HG03469 (cell line): ENCODE measurements around the gene STARD7.
"Not testable (repeated sequence)": the region's sequence is repeated elsewhere in the genome, so short reads cannot be mapped to it uniquely, and the experiment has no call there.

Experiments used
- ATAC-seq: cut with Tn5 transposase; IDR thresholded peaks from one replicate; pipeline ENCODE4 v1.9.1; 2021; ENCODE audit warnings: mild to moderate bottlenecking, moderate library complexity, moderate number of reproducible peaks; ENCODE audit not compliant: unreplicated experiment

Gene STARD7

DNA sequence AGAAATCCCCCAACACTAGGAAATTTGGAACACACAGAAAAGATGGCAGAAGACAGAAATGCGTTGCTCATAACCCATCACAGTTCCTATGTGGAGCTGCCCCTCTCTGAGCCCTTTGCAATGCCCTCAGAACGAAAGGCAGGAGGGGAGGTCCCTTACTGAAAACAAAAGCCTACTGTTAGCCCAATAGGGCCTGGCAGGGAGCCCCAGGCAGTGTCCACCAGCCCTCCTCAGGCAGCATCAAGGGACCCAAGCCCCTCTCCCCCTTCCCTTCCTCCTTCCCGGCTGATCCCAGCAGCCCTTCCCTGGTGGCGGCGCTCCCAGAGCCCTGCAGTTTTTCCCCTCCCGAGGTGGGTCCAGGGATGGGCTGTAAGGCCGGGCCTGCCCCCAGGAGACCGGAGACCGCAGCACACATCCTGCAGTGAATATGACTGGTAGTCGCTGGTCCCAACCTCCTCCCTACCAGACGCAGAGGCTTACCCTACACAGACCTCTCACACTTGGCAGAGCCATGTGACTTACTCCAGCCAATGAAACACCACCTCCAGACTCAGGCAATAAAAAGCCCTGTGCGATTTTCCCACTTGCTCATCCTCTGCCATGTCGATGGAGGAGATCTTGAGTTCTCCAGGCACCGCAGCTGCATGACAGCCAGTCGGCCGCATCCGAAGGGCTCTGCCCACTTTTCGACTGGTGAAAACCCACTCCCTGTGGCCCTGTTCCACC is 44.0 kb downstream of the STARD7 start:
- ATAC-seq = peak; percentile 73

DNA sequence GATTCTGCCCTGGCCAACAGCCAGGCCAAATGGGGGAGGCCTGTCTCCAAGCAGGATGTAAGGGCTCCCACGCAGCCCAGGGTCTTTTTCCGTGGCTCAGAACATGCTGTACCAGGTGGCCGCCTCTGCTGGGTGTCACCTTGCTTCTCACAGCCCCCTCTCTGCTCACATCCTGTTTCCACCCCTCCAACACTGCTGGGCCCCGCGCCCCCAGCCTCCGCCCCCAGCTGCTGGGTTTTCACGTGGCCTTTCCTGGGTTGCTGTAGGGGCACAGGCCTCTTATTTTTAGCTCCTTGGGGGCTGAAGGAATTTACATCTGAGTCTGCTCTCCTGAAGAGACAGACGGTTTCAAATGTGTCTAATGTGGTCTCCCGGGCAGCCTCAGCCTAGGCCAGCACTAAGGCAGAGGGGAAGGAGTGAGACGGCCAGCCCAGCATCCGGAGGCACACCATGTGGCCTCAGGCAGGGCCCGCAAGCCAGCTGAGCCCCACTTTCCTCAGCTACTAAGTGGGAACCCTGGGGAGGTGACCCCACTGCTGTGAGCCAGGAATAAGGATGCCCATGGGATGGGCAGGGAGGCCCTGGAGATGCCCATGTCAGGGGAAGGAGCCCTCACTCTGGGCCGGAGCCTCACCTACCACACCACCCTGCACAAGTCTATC is 44.7 kb downstream of the STARD7 start:
- ATAC-seq = no peak

DNA sequence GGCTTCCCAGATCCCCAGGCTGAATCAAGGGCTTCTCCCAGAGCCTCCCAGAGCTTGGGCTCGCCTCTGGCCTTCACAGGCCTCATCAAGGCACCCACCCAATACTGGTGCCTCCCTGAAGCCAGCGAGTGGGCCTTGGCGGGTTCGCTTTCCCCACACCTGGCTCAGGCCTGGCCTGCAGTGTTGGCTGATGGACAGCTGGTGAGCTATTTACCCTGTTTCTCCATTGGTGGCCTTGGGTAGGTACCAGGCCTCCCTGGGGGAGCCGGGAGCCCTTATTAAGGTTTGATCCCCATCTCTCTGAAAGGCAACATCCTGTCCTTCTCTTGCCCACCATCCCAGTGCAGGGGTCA is 45.2 kb downstream of the STARD7 start:
- no peak for ATAC-seq

DNA sequence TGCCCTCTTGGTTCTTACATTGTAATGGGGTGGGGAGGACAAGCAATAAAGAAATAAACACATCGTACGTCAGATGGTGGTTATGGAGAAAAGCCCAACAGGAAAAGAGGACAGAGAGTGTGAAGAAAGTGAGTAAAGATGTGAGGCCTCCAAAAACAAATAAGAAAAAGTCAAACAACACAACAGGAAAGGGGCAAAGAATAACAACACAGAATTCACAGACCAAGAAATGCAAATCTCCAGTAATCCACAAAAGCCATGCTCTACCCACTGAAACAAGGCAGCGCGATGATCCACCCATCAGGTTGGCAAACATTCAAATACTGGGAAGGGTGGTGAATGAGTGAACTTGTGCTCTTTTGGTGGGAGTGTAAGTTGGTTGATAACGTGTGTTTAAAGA is 46.7 kb downstream of the STARD7 start:
- no peak for ATAC-seq

DNA sequence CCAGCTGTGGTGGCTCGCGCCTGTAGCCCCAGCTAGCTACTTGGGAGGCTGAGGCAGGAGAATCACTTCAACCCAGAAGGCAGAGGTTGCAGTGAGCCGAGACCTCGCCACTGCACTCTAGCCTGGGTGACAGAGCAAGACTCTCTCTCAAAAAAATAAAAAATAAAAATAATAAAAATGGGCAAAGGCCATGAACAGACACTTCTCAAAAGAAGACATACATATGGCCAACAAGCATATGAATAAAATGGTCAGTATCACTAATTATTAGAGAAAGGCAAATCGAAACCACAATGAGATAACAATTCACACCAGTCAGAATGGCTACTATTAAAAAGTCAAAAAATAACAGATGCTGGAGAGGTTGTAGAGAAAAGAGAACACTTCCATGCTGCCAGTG is 48.3 kb downstream of the STARD7 start:
- ATAC-seq = not testable (repeated sequence)

DNA sequence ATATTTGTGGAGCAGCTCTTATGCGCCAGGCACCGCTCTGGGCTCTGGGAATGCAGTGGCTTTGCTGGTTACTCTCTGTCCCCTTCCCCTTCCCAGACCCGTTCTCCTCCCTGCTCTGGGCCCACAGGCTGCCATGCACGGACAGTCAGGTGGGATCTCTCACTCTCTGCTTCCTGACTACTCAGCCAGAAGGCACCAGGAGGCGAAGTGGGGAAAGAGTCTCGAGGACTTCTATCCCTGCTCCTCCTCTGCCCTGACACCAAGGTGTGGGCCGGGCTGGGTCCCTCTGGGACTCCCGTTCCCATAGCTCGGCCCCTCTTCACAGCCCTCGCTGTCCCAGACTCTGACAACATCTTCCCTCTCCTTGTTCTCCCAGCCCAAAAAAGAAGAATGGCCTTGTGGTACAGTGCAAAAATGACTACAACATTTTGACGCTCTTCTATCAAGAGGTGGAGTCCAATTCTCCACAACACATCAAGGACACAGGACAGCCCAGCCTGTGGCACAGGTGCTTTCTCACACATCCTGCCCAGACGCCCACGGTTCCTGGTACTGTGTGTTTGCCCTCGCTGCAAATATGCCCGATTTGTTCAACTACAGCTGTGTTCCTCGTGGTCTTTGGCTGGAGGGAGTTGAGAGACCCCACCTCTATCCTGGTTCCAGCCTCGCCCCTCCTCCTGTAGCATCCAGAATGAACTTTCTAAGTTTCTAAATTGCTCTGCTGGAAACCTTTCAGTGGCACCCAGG is 49.4 kb downstream of the STARD7 start:
- ATAC-seq = no peak

DNA sequence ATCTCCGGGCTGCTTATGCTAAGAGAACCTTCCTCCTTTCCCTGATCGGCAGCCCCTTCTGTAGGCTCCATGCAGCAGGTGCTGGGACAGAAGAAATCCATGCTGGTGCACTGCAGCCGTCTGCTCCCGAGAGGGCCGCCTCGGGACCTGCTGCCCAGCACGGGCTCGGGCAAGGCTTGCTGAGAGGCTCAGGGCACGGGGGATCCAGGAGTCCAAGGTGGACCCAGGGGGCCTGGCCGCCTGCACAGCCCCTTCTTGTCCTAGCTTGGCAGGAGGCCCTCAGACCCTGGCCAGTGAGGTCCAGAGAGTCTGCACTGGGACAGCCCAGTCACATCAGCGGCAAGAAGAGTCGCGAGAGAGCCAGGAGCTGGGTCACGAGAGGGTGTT is 50.1 kb downstream of the STARD7 start:
- ATAC-seq = no peak

DNA sequence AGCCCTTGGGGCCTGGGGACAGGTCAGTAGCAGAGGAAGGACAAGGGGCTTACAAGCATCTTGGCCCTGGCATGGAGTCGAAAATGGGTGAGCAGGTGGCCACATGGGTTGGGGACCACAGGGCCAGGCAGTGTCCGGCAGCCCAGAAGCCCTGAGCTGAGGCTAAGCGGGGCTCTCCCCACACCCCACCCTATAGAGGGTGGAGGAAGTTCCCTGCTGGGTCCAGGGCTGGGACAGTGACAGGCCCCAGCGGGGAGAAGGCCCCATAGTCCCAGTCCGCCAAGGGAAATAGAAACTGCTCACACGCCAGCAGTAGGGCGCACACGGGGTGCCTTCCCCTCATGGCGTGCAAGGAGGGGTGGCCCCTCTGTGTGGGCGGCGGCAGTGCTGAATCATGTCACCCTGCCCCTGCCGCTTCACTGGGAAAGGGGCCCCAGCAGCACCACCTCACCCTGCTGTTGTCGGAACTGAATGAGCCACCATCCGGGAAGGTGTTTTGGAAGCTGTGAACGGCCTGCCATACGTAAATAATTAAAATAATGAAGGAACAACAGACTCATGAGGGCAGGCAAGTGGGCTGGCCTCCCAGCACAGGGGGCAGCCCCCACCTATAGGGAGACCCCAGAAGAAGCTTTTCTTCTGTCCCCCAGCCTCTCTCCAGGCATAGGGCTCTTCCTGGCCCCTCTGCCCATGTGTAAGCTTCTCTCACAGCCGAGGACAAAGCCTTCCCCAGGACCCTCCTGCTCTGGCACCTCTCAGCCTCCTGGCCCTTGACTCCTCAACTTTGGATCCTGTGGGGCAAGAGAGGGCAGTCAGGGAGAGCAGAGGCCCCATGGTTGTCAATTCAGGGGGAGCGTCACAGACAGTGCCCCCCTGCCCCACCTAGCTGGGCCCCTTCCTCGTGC is 50.7 kb downstream of the STARD7 start:
- peak; percentile 39 for ATAC-seq

DNA sequence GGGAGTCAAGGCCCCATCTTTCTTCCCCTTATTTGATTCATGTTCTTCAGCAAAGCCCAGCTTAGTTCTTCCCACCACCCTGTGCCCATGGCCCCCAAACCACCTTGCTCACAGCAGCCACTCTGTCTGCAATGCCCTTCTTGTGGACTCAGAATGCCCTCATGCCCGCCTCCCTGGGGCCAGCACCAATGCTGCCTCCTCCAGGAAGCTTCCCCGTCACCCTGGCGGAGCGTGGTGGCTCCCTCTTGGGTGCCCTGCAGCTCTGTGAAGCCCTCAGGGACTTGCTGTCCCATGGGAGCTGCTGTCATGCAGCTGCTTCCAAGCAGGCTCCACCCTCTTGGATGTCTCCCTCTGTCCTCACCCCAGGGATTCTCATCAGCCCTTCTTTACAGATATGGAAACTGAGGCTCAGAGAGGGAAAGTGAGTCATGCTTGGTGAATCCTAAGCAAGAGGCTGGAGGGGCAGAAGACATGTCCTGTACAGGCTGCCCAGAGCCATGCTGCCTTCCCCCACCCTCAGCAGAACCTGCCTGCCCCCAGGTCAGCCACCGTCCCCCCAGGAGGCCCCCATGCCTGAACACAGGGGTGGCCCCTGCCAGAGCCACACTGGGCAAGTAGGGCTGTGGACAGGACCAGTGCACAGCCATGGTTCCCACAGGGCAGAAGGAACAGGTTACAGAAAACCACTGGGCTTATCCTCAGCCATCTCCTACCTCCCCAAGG is 51.5 kb downstream of the STARD7 start:
- ATAC-seq = no peak

DNA sequence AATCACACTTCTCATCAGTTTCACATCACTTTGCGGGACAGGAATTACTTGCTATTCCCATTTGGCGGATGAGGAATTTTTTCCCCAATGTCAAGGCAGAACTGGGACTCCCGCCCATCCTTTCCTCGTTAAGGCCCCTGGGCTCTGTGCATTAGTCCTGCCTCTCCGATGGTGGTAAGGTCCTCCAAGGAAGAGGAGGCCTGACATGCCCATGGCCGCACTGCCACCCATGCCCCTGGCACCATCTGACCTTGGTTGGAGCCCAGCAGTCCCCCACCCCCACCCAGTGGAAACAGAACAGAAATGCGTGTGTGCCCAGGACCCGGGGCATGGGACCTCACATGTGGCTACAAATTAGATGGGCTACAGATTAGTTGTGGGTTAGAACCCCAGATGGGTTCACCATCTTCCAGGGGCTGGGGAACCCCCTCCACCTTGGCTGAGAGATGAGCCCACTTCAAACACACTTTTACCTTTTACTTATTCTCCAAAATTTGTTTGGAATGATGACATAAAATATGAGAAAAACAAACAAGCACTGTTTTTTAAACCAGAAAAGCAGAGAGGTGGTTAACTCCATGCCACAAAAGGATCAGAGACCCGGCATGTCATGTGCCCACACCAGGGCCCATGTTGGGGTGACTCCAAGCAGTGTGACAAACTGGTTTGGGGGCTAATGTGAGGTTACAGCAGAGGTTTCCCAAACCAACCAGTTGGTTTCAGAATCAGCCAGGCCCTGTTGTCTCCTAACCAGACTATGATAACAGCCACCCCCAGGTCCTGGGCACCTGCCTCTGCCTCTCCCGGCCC is 52.4 kb downstream of the STARD7 start:
- no peak for ATAC-seq

DNA sequence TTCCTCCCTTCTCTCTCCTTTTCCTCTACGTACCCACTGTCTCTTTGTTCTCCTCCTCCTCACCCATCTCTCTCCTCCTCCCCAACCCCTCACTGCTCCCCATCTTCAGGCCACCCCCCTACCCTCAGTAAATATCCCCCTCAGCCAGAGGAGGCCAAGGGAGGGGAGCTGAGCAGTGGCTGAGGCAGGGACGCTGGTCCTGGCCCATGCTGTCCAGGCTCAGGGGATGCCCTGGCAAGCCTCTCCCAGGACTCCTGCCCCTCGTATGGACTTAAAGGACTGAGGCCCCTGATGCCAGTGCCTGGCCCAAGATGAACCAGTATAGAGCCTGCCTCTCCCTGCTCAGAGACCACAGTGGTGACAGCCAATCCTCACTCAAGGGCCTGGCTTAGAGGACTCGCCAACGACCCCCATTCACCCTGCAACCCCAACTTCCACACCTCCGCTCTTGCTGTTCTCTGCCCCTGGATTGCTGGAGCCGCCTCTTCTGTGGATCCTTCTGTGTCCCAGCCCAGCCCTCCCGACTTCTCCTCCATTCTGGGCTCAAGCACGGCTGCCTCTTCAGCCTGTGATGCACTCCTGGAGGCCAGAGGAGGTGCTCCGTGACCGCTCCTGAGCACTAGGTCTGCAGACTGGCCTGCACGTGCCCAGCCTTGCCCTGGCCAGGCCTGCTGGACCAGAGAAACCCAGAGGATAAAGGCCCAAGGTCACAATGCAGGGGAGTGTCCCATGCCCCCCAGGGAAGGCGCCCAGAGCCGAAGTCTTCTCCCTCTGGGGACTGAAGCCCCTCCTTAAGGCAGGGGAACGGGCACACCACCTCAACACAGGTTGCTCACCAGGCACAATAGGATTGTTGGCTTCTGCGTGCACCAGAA is 53.9 kb downstream of the STARD7 start:
- ATAC-seq = no peak

DNA sequence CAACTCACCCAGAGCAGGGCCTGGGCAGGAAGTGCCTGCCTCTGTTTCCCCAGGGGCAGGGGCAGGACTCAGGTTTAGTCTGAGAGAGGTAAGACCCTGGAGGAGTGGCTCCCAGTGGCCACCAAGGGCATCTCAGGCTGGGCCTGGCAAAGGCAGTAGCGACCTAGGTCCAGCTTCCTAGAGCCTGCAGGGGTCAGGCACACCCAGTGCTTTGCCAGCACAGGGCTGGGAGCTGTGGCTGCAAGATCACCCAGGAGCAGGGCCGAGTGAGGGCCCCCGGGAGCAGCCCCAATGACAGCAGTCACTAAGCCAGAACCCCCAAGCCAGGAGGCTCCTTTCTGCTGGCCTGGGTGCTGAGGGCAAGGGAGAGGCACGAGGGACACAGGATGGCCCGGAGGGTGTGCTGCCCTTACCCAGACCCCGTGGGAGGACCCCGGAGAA is 54.6 kb downstream of the STARD7 start:
- no peak for ATAC-seq

DNA sequence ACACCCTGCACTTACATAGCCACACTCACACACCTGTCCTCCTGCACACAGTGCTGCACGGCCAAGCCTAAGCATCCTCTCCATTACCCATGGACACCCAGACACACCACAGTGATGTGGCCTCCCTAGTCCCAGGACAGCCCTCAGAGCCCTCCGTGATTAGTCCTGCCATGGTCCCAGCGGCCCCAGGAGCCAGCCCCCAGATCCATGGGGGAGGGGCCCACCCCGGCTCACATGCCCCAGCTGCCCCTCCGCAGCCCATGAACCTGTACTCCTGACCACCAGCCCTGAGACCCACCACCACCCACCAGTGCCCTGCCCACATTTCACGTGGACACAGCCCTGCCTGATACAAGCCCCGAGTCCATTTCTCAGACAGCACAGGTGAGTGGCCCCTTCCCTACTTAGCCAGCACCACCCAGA is 55.3 kb downstream of the STARD7 start:
- no peak for ATAC-seq

DNA sequence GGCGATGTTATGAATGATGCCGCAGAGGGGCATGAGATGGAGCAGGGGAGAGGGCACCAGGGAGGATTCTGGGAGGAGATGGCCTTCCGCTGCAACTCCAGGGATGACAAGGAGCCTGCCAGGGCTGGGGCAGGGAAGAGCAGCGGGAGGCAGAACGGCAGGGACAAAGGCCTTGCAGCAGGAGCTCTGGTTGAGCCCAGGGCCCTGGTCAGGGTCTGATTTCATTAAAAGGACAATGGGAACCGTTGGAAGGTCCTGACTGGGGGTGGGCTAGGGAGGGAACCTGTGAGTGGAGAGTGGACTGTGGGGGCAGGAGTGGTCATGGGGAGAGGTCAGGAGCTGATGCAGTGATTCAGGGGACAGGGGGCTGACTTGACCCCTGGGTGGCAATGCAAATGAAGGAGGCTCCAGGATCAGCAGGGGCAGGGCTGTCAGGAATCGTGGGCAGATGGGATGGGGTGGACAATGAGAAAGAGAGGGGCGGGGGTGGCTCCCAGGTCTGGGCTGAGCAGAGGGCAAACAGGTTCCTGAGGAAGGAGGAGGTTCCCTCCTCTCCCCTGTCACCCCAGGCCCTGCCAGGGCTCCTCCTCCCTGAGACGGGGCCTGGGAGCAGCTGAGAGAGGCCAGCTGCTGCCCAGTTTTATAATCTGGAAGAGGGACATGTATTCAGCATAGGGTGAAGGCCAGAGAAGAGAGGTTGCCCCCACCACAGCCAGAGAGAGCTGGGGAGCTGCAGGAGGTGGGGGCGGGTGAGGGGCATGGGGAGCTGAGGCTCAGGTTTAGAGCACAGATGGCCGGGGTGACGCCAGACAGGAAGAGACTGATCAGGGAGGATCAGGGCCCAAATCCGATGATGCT is 56.1 kb downstream of the STARD7 start:
- no peak for ATAC-seq

DNA sequence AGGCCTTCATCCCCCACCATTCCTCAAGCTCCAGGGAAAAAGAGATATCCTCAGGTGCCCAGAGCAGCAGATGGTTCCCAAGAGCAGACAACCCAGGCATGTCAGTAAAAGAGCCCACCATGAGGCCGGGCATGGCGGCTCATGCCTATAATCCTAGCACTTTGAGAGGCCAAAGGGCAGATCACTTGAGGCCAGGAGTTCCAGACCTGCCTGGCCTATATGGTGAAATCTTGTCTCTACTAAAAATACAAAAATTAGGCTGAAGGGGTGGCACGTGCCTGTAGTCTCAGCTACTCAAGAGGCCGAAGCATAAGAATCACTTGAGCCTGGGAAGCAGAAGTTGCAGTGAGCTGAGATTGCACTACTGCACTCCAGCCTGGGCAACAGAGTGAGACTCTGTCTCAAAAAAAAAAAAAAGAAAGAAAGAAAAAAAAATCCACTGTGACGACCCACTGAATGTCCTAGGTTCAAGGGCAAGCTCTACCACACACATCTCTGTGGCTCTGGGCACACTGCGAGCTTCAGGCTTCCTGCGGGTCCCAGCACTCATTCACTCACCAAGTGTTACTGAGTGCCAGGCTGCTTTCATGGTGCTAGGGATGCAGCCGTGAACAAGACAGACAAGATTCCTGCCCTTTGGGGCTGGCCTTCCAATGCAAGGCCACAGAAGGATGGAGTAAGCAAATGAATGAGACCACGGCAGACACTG is 56.9 kb downstream of the STARD7 start:
- no peak for ATAC-seq

DNA sequence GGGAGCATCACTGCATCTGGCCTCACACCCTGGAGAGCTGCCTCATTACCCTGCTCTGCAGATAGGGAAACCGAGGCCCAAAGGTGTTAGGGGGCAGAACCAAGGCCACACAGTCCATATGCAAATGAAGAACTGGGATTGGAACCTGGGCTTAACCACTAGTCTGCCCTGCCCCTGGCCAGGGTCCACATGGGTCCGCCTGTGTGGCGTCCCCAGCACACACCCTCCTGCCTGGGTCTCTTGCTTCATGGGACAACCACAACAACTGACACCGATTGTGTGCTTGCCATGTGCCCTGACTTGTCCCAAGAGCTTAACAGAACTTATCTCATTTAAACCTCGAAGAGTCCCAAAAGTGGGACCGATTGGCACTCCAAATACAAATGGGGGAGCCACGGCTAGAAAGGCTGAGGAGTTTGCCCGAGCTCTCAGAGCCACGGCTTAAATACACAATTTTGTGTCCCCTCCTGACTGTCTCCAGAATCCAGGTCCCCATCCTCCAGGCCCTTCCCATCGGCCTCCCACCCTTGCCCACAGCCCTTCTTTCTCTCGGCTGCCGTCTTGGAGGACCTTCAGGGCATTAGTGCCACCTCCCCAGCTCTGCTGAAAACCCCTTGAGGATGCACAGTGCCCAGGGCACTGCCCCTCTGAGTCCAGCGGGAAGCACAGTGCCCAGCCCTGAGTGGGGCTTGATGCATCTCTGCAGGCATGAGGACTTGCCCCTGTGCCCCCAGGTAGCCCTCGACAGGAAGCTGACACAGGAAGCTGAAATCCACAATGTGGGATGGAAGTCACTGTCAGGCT is 57.6 kb downstream of the STARD7 start:
- ATAC-seq = no peak
